Bronchial epithelial cell (primary cell): ENCODE measurements around the gene PCLO. TPM values are rescaled to one million over a fixed set of nuclear protein-coding genes. Genes with fewer than 3 reads are reported as not detected.

Experiments used
- DNase-seq: peaks from one replicate; pipeline ENCODE4 v3.0.0-alpha.2; 2010; ENCODE audit warnings: low read depth
- FAIRE-seq: peaks from 2 replicates; lab custom pipeline; 2011; peaks lifted over from hg19 to GRCh38; lab: Jason Lieb, UNC
- H3K27me3 ChIP-seq: 2 replicates; pipeline ENCODE4 v1.5.1; 2011; ENCODE audit warnings: low read length; ENCODE audit not compliant: control insufficient read depth, insufficient read depth
- H3K36me3 ChIP-seq: 2 replicates; pipeline ENCODE4 v1.5.1; 2011; ENCODE audit warnings: low read length; ENCODE audit not compliant: control insufficient read depth, insufficient read depth
- H3K4me3 ChIP-seq: 2 replicates; pipeline ENCODE4 v1.5.1; 2011; ENCODE audit warnings: mild to moderate bottlenecking, low read depth, low read length, control low read depth
- CTCF ChIP-seq: IDR thresholded peaks from 2 replicates; pipeline ENCODE4 v1.5.1; 2011; ENCODE audit warnings: mild to moderate bottlenecking, moderate library complexity, low read length, control low read depth, inconsistent platforms; ENCODE audit not compliant: insufficient read depth, severe bottlenecking
- total RNA-seq: library from RNA; depleted of rRNA; stranded (reverse); fragments of >200 nt; gene quantifications from 2 replicates; pipeline ENCODE4 v1.2.1, GENCODE V29; 2014

The PCLO gene
- total RNA-seq, 1 donor from 2014 or later, result 0.79 TPM

GRCh38 chr7:83060218-83060617 lies 102.5 kb downstream of the PCLO start:
- no peaks in the 10 kb centered on the region for H3K27me3 ChIP-seq
- TF ChIP-seq CTCF, result no peak
- no peak for DNase-seq
- FAIRE-seq, result no peak
- no peak overlapping the region for H3K4me3 ChIP-seq
- no peaks in the 10 kb centered on the region for H3K36me3 ChIP-seq

- Histone ChIP-seq H3K36me3 (no peaks in the 10 kb centered on the region), H3K27me3 (no peaks in the 10 kb centered on the region), H3K4me3 (no peak overlapping the region)
- no peak for TF ChIP-seq CTCF
- FAIRE-seq (no peak), DNase-seq (no peak)
Observed at GRCh38 chr7:83058667-83059066, 104.0 kb downstream of the PCLO start.

- TF ChIP-seq CTCF, result no peak
- DNase-seq (no peak), FAIRE-seq (no peak)
- Histone ChIP-seq H3K36me3 (no peaks in the 10 kb centered on the region), H3K27me3 (no peaks in the 10 kb centered on the region), H3K4me3 (no peak overlapping the region)
Observed at GRCh38 chr7:83055197-83055596, 107.5 kb downstream of the PCLO start.

- H3K27me3 ChIP-seq, result no peaks in the 10 kb centered on the region
- H3K4me3 ChIP-seq, result no peak overlapping the region
- no peaks in the 10 kb centered on the region for H3K36me3 ChIP-seq
- no peak for TF ChIP-seq CTCF
- FAIRE-seq (no peak), DNase-seq (no peak)
Observed at GRCh38 chr7:83054472-83054871, 108.2 kb downstream of the PCLO start.

GRCh38 chr7:83053965-83054364 lies 108.7 kb downstream of the PCLO start:
- peak; percentile 52 for DNase-seq
- no peak for TF ChIP-seq CTCF
- Histone ChIP-seq H3K4me3 (no peak overlapping the region), H3K36me3 (no peaks in the 10 kb centered on the region), H3K27me3 (no peaks in the 10 kb centered on the region)
- FAIRE-seq, result no peak

- TF ChIP-seq CTCF, result no peak
- Histone ChIP-seq H3K36me3 (no peaks in the 10 kb centered on the region), H3K4me3 (no peak overlapping the region), H3K27me3 (no peaks in the 10 kb centered on the region)
- FAIRE-seq (no peak), DNase-seq (no peak)
Observed at GRCh38 chr7:83040484-83040883, 122.2 kb downstream of the PCLO start.
